B cell (primary cell): ENCODE measurements around the gene GRIP2. TPM values are rescaled to one million over a fixed set of nuclear protein-coding genes. Genes with fewer than 3 reads are reported as not detected.

Source experiments
- ATAC-seq: fragments of 200-7000 bp; cut with Tn5 transposase; one replicate; pipeline ENCODE4 v1.10.0; 2021; ENCODE audit warnings: low read depth, mild to moderate bottlenecking, moderate number of reproducible peaks, moderate library complexity
- CTCF ChIA-PET: fragments of 350-600 bp; sonication (Branson Sonifier 250); formaldehyde crosslinking; loops from one replicate; lab custom pipeline; 2021; ENCODE audit warnings: antibody characterized with exemption, inconsistent platforms; lab: Charles Lee
- POLR2A ChIA-PET: fragments of 350-600 bp; sonication (Branson Sonifier 250); formaldehyde crosslinking; loops from one replicate; lab custom pipeline; 2021; ENCODE audit warnings: antibody characterized with exemption; lab: Charles Lee
- DNase-seq: peaks from one replicate; pipeline ENCODE4 v3.0.0; 2013
- H2AFZ ChIP-seq: 2 replicates; pipeline ENCODE4 v1.6.1; 2012; ENCODE audit warnings: mild to moderate bottlenecking, low read depth, low read length; ENCODE audit not compliant: insufficient read depth, poor library complexity, severe bottlenecking
- H3K27ac ChIP-seq, 2 donors: 1 replicate in 1 of 2; 2 replicates in 1 of 2; pipeline ENCODE4 v1.5.1; 2012 to 2013; ENCODE audit warnings: low read length in 2 of 2, mild to moderate bottlenecking in 2 of 2, moderate library complexity in 1 of 2
- H3K27me3 ChIP-seq, 4 experiments: fragments of 200-600 bp in 1 of 4; sonication (generic) in 1 of 4; replicated peaks in 1 of 4; 1 replicate in 2 of 4; 2 replicates in 2 of 4; pipeline versions ENCODE4 v1.6.1 to v1.7.0; 2013 to 2016; ENCODE audit warnings: low read length in 3 of 4, mild to moderate bottlenecking in 2 of 4, mixed read lengths in 1 of 4, moderate library complexity in 1 of 4; ENCODE audit not compliant: insufficient read depth in 4 of 4, control insufficient read depth in 3 of 4; ENCODE audit errors: control extremely low read depth in 1 of 4
- H3K36me3 ChIP-seq, 2 experiments: replicated peaks in 1 of 2; 1 replicate in 1 of 2; 2 replicates in 1 of 2; pipeline versions ENCODE4 v1.6.1 to v1.7.1; 2013; ENCODE audit warnings: low read length in 1 of 2; ENCODE audit not compliant: insufficient read depth in 2 of 2, control insufficient read depth in 1 of 2; ENCODE audit errors: control extremely low read depth in 1 of 2, extremely low read depth in 1 of 2
- H3K4me1 ChIP-seq, 2 donors: fragments of 200-600 bp in 1 of 2; sonication (generic) in 1 of 2; 1 replicate in 1 of 2; 2 replicates in 1 of 2; pipeline versions ENCODE4 v1.5.1 to v1.6.1; 2013 to 2017; ENCODE audit warnings: low read length in 2 of 2; ENCODE audit not compliant: control insufficient read depth in 2 of 2, insufficient read depth in 2 of 2
- H3K4me2 ChIP-seq: replicated peaks from 2 replicates; pipeline ENCODE3; 2012; ENCODE audit warnings: mild to moderate bottlenecking, low read depth, low read length; ENCODE audit not compliant: poor library complexity, severe bottlenecking
- H3K4me3 ChIP-seq, 5 experiments: fragments of 200-600 bp in 1 of 5; sonication (generic) in 1 of 5; 1 replicate in 3 of 5; 2 replicates in 2 of 5; pipeline versions ENCODE4 v1.5.1 to v1.7.0; 2011 to 2016; ENCODE audit warnings: low read length in 4 of 5, mild to moderate bottlenecking in 4 of 5, low read depth in 2 of 5, control low read depth in 1 of 5, moderate library complexity in 1 of 5; ENCODE audit not compliant: insufficient read depth in 1 of 5; ENCODE audit errors: control extremely low read depth in 1 of 5, extremely low read depth in 1 of 5
- H3K79me2 ChIP-seq: fragments of 200-600 bp; sonication (generic); one replicate; pipeline ENCODE4 v1.6.0; 2016; ENCODE audit warnings: low read length; ENCODE audit not compliant: control insufficient read depth, insufficient read depth
- H3K9ac ChIP-seq: fragments of 200-600 bp; sonication (generic); 2 replicates; pipeline ENCODE4 v1.6.1; 2017; ENCODE audit warnings: mild to moderate bottlenecking, low read length, moderate library complexity
- H3K9me3 ChIP-seq, 3 donors: one replicate each; pipeline versions ENCODE4 v1.6.1 to v1.7.1; 2013; ENCODE audit warnings: low read length in 2 of 3; ENCODE audit not compliant: control insufficient read depth in 2 of 3, insufficient read depth in 1 of 3; ENCODE audit errors: control extremely low read depth in 1 of 3
- H4K20me1 ChIP-seq: 2 replicates; pipeline ENCODE4 v1.6.0; 2012; ENCODE audit warnings: mild to moderate bottlenecking, low read length; ENCODE audit not compliant: insufficient read depth, control insufficient read depth, poor library complexity, severe bottlenecking
- H3K27ac Mint-ChIP-seq: one replicate; pipeline ENCODE4 v1.8.0; 2021; ENCODE audit warnings: mixed read lengths
- H3K27me3 Mint-ChIP-seq: one replicate; pipeline ENCODE4 v1.8.0; 2021; ENCODE audit warnings: mixed read lengths
- H3K4me1 Mint-ChIP-seq: one replicate; pipeline ENCODE4 v1.8.0; 2021; ENCODE audit warnings: mixed read lengths
- H3K4me3 Mint-ChIP-seq: one replicate; pipeline ENCODE4 v1.8.0; 2021; ENCODE audit warnings: mixed read lengths
- H3K9me3 Mint-ChIP-seq: one replicate; pipeline ENCODE4 v1.8.0; 2022; ENCODE audit warnings: mixed read lengths; ENCODE audit not compliant: insufficient read depth
- EZH2 ChIP-seq: IDR thresholded peaks from 2 replicates; pipeline ENCODE4 v1.6.1; 2012; ENCODE audit warnings: borderline replicate concordance, low read depth, mild to moderate bottlenecking, moderate library complexity, low read length; ENCODE audit not compliant: insufficient read depth, poor library complexity, severe bottlenecking
- WGBS: methylation state at CpG from one replicate; pipeline ENCODE4 v1.1.5; 2013; ENCODE audit warnings: missing lambda C conversion rate; ENCODE audit not compliant: insufficient coverage; 5-methylcytosine and 5-hydroxymethylcytosine counted together
- intact Hi-C: fragments of 100-400 bp; cut with micrococcal nuclease; formaldehyde crosslinking; loops from one replicate; pipeline ENCODE4 v1.10.0; 2022
- polyA plus RNA-seq: library from polyadenylated mRNA; depleted of rRNA; stranded (reverse); fragments of >200 nt; gene quantifications from 2 replicates; pipeline ENCODE4 v1.2.3, GENCODE V29; 2012
- total RNA-seq, 2 donors: library from RNA; stranded (reverse); fragments of 120-200 nt in 1 of 2; gene quantifications; 1 replicate in 1 of 2; 2 replicates in 1 of 2; pipeline versions ENCODE4 v1.2.3 to v1.2.4, GENCODE V29; 2013 to 2022
- TF ChIP-seq, protein P1 (sequence below): fragments of 200-600 bp; IDR thresholded peaks from one replicate; pipeline ENCODE4 v1.8.0; 2022; ENCODE audit warnings: antibody characterized with exemption, mild to moderate bottlenecking

The GRIP2 gene
- total and polyA plus RNA-seq, 2 donors (not counting 1 experiment from before 2014, with no cell fraction given) = not detected

DNA sequence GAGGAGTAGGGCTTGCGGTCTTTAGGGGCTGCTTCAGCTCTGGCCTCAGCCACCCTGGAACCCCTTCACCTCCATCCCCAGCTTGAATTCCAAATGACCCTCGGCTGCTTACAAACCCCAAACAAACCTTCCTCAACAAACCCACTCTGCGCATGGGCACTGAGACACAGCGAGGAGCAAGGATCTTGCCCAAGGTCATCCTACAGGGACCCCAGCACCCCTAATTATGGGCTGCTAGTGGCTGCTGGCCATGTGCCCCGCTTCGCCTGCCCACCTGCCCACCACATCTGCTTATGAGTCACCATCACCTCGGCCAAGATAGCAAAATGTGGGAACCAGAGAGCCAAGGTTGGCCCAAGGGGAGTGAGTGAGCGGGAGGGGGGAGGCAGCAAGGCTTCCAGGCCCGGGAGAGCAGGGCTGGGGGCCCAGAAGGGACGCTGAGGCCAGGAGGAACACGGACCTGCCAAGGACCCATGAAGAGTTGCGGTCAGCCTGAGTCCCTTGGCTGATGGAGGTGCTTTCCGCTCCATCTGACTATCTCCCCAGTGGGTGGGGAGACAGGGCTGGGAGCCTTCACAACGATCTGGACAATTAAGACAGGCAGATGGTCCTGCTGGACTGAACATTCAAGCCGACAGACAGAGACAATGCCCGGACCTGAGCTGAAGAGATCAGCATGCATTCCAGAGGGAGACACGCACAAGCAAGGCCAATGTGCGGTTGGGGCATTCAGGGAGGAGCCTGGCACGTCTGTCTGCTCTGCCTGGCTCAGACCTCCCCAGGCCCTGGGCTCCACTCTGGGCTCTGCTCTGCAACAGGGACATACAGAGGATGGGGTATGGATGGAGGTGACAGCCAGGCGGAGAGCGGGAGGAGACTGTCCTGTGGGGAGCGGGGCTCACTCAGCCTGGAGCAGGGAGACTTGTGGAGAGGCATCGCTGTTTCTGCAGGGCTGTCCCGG, 10.8 kb upstream of the GRIP2 start:
- H3K27me3 ChIP-seq = peaks cover 0 to 18% (median under 1%) of the 10 kb centered on the region in 4 experiments
- H3K4me3 Mint-ChIP-seq = no peak overlapping the region
- H3K4me3 ChIP-seq = no peak overlapping the region
- peaks cover 2% of the 10 kb centered on the region for H3K4me1 Mint-ChIP-seq
- no peak overlapping the region for H3K27ac Mint-ChIP-seq
- H3K27ac ChIP-seq = no peak overlapping the region
- intact Hi-C loops = no loop called here
- no peaks in the 10 kb centered on the region for H3K9me3 Mint-ChIP-seq
- TF ChIP-seq, protein P1, sequence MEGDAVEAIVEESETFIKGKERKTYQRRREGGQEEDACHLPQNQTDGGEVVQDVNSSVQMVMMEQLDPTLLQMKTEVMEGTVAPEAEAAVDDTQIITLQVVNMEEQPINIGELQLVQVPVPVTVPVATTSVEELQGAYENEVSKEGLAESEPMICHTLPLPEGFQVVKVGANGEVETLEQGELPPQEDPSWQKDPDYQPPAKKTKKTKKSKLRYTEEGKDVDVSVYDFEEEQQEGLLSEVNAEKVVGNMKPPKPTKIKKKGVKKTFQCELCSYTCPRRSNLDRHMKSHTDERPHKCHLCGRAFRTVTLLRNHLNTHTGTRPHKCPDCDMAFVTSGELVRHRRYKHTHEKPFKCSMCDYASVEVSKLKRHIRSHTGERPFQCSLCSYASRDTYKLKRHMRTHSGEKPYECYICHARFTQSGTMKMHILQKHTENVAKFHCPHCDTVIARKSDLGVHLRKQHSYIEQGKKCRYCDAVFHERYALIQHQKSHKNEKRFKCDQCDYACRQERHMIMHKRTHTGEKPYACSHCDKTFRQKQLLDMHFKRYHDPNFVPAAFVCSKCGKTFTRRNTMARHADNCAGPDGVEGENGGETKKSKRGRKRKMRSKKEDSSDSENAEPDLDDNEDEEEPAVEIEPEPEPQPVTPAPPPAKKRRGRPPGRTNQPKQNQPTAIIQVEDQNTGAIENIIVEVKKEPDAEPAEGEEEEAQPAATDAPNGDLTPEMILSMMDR = no peak
- no peak for TF ChIP-seq EZH2
- no peak overlapping the region for H3K4me2 ChIP-seq
- H3K36me3 ChIP-seq = no peaks in the 10 kb centered on the region
- ChIA-PET POLR2A (no interaction called here), CTCF (no interaction called here)
- no peak overlapping the region for H3K9ac ChIP-seq
- H3K79me2 ChIP-seq = no peaks in the 10 kb centered on the region
- DNase-seq (no peak), ATAC-seq (no peak)
- no peak overlapping the region for H2AFZ ChIP-seq
- H3K4me1 ChIP-seq = no peaks in the 10 kb centered on the region
- no peaks in the 10 kb centered on the region for H4K20me1 ChIP-seq
- no peaks in the 10 kb centered on the region for H3K9me3 ChIP-seq
- H3K27me3 Mint-ChIP-seq = peaks cover 53% of the 10 kb centered on the region
- 90% methylated on average over 19 of the region's 24 CpGs for WGBS

DNA sequence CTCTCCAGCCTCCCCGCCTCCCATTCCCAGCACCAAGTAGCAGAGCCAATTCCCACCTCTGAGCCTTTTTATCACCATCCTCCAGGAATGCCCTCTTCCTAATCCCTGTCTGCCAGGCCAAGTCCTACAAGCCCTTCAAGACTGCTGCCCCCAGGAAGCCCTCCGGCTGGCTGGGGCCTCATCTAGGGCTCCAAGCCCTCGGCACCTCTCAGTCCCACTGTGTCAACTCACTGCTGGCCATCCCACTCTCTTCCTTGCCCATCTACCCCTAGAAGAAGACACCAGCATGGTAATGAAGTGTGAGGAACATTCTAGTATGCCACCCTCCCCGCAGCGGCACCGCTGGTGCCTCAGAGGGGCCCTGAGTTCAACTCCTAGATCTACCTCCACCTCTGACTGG, 10.0 kb upstream of the GRIP2 start:
- H3K9ac ChIP-seq = no peak overlapping the region
- 91% methylated on average over 2 of the region's 6 CpGs for WGBS
- H3K9me3 Mint-ChIP-seq = no peaks in the 10 kb centered on the region
- no peak overlapping the region for H3K4me3 ChIP-seq
- peaks cover 50% of the 10 kb centered on the region for H3K27me3 Mint-ChIP-seq
- H3K4me2 ChIP-seq = no peak overlapping the region
- no peaks in the 10 kb centered on the region for H4K20me1 ChIP-seq
- ChIA-PET POLR2A (no interaction called here), CTCF (interaction anchor here (2.8 kb wide), 1 partner anchor 346 kb away, joined by 13 read pairs; no protein-coding TSS in a partner anchor)
- no peak overlapping the region for H3K4me3 Mint-ChIP-seq
- intact Hi-C loops = no loop called here
- no peaks in the 10 kb centered on the region for H3K4me1 ChIP-seq
- DNase-seq (no peak), ATAC-seq (no peak)
- peaks cover 0 to 11% (median under 1%) of the 10 kb centered on the region in 4 experiments for H3K27me3 ChIP-seq
- H3K79me2 ChIP-seq = no peaks in the 10 kb centered on the region
- TF ChIP-seq, protein P1 = no peak
- no peak for TF ChIP-seq EZH2
- H3K4me1 Mint-ChIP-seq = peaks cover 2% of the 10 kb centered on the region
- H3K36me3 ChIP-seq = no peaks in the 10 kb centered on the region
- H3K27ac Mint-ChIP-seq = no peak overlapping the region
- H3K27ac ChIP-seq = no peak overlapping the region
- no peak overlapping the region for H2AFZ ChIP-seq
- H3K9me3 ChIP-seq = no peaks in the 10 kb centered on the region
